GM12878 (cell line): ENCODE results near the gene DMD. TPM values are rescaled to one million over a fixed set of nuclear protein-coding genes. Genes with fewer than 3 reads are reported as not detected.

ENCODE experiments used
- EGR1 ChIP-seq, 2 experiments: IDR thresholded peaks; 1 replicate in 1 of 2; 2 replicates in 1 of 2; pipeline ENCODE4 v1.6.1; 2011 to 2012; ENCODE audit warnings: low read depth in 2 of 2, low read length in 2 of 2, borderline replicate concordance in 1 of 2, mild to moderate bottlenecking in 1 of 2, moderate library complexity in 1 of 2
- SMARCA5 ChIP-seq: fragments of 450-650 bp; IDR thresholded peaks from 2 replicates; pipeline ENCODE4 v1.6.1; 2017; ENCODE audit warnings: mild to moderate bottlenecking
- polyA plus RNA-seq, 11 experiments: library from polyadenylated mRNA; depleted of rRNA in 4 of 11; unstranded in 6 of 11; stranded (reverse) in 5 of 11; fragments of >200 nt; fragmentation: Nextera tagmentation in 4 of 11; fragmentation: Illumina TruSeq in 1 of 11; extraction: Ambion mirVana in 4 of 11; extraction: Trizol in 1 of 11; gene quantifications; 1 replicate in 1 of 11; 2 replicates in 10 of 11; pipeline versions ENCODE4 v1.2.1 to v1.2.3, GENCODE V29; 2011 to 2016; ENCODE audit warnings: inconsistent platforms in 2 of 11, missing spikeins in 2 of 11, low read depth in 1 of 11
- total RNA-seq, 4 experiments: library from RNA; depleted of rRNA in 3 of 4; stranded (reverse); fragments of >200 nt in 3 of 4; fragmentation: Illumina TruSeq in 1 of 4; extraction: Trizol in 1 of 4; gene quantifications; 2 replicates each; pipeline versions ENCODE4 v1.2.1 to v1.2.3, GENCODE V29; 2013 to 2021
- TF ChIP-seq, protein P1 (sequence below): fragments of 450-650 bp; IDR thresholded peaks from 2 replicates; pipeline ENCODE4 v1.6.1; 2016; ENCODE audit warnings: mild to moderate bottlenecking, moderate library complexity, borderline replicate concordance
- TF ChIP-seq, protein P2 (sequence below): fragments of 450-650 bp; formaldehyde crosslinking; IDR thresholded peaks from 2 replicates; pipeline ENCODE4 v1.5.0; 2022; ENCODE audit warnings: mild to moderate bottlenecking, missing genetic modification characterization

DMD gene
- total and polyA plus RNA-seq, 10 of the 15 experiments (the other 5 are each of a cell fraction or from before 2014, with no cell fraction given) = 1.4 to 24.3 (median 4.3) TPM

DNA sequence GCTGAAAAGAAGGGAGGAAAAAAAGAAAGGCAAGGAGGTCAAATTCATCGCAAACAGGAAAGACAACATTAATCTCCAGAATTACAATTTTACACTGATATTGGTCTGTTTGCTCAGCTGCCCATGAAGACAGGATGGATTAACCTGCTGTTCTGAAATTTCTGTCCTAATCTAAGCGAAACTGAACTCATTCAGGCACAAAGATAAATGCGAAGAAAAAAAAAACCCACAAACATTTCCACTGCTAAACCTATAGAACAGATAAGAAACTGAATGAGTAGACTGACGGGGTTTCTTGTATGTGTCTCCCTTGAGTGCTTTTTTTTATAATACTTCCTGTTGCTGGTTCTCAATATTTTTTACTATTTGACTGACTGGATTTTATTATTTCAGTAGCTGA lies 1887.7 kb downstream of the DMD start (continued):
- TF ChIP-seq, protein P1, sequence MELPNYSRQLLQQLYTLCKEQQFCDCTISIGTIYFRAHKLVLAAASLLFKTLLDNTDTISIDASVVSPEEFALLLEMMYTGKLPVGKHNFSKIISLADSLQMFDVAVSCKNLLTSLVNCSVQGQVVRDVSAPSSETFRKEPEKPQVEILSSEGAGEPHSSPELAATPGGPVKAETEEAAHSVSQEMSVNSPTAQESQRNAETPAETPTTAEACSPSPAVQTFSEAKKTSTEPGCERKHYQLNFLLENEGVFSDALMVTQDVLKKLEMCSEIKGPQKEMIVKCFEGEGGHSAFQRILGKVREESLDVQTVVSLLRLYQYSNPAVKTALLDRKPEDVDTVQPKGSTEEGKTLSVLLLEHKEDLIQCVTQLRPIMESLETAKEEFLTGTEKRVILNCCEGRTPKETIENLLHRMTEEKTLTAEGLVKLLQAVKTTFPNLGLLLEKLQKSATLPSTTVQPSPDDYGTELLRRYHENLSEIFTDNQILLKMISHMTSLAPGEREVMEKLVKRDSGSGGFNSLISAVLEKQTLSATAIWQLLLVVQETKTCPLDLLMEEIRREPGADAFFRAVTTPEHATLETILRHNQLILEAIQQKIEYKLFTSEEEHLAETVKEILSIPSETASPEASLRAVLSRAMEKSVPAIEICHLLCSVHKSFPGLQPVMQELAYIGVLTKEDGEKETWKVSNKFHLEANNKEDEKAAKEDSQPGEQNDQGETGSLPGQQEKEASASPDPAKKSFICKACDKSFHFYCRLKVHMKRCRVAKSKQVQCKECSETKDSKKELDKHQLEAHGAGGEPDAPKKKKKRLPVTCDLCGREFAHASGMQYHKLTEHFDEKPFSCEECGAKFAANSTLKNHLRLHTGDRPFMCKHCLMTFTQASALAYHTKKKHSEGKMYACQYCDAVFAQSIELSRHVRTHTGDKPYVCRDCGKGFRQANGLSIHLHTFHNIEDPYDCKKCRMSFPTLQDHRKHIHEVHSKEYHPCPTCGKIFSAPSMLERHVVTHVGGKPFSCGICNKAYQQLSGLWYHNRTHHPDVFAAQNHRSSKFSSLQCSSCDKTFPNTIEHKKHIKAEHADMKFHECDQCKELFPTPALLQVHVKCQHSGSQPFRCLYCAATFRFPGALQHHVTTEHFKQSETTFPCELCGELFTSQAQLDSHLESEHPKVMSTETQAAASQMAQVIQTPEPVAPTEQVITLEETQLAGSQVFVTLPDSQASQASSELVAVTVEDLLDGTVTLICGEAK = no peak
- TF ChIP-seq EGR1 (IDR thresholded peaks at IDR 0.05; ENCODE audit: borderline replicate concordance in 1 of 2, low read depth in 2 of 2, low read length in 2 of 2) = no peak
- no peak for TF ChIP-seq SMARCA5
- TF ChIP-seq, protein P2, sequence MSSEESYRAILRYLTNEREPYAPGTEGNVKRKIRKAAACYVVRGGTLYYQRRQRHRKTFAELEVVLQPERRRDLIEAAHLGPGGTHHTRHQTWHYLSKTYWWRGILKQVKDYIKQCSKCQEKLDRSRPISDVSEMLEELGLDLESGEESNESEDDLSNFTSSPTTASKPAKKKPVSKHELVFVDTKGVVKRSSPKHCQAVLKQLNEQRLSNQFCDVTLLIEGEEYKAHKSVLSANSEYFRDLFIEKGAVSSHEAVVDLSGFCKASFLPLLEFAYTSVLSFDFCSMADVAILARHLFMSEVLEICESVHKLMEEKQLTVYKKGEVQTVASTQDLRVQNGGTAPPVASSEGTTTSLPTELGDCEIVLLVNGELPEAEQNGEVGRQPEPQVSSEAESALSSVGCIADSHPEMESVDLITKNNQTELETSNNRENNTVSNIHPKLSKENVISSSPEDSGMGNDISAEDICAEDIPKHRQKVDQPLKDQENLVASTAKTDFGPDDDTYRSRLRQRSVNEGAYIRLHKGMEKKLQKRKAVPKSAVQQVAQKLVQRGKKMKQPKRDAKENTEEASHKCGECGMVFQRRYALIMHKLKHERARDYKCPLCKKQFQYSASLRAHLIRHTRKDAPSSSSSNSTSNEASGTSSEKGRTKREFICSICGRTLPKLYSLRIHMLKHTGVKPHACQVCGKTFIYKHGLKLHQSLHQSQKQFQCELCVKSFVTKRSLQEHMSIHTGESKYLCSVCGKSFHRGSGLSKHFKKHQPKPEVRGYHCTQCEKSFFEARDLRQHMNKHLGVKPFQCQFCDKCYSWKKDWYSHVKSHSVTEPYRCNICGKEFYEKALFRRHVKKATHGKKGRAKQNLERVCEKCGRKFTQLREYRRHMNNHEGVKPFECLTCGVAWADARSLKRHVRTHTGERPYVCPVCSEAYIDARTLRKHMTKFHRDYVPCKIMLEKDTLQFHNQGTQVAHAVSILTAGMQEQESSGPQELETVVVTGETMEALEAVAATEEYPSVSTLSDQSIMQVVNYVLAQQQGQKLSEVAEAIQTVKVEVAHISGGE = no peak
